ENCODE results near the gene COX14. TPM values are rescaled to one million over a fixed set of nuclear protein-coding genes. Genes with fewer than 3 reads are reported as not detected.

COX14 gene
- total RNA-seq, 4 donors from 2014 or later, result 67.3 to 125 (median 88.1) TPM

DNA sequence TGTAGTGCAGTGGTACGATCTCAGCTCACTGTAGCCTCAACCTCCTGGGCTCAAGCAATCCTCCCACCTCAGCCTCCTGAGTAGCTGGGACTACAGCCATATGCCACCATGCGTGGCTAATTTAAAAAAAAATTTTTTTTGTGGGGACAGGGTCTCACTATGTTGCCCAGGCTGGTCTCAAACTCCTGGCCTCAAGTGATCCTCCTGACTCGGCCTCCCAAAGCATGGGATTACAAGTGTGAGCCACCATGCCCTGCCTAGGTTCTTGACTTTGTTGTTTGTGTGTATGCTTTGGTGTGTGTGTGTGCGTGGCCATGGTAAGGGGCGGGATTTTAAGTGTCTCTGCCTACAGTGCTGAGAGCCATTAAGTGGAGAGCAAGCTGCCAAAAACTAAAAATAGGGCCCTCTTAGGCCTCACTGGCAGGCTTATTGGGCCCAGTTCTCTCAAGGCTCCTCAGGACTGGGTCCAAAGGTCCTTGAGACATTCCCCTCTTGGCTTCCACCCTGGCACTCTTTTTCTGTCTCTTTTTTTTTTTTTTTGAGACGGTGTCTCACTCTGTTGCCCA is 5.1 kb downstream of the COX14 start:
- no peak for TF ChIP-seq CTCF (IDR thresholded peaks at IDR 0.05)
- DNase-seq (ENCODE audit: low spot score), result no peak
- ATAC-seq (ENCODE audit: low FRiP score), result no peak

DNA sequence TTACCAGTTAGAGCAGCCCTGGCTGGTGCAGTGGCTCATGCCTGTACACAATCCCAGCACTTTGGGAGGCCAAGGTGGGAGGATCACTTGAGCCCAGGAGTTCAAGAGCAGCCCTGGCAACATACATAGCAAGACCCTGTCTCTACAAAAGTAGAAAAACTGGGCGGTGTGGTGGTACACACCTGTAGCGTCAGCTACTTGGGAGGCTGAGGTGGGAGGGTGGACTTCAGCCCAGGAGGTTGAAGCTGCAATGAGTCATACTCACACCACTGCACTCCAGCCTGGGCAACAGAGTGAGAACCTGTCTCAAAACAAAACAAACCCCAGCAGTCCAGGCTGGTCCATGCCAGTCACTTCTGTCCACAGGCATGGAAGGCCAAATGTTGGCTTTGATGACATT is 7.4 kb downstream of the COX14 start:
- no peak for ATAC-seq (ENCODE audit: low FRiP score)
- TF ChIP-seq CTCF (IDR thresholded peaks at IDR 0.05), result no peak
- DNase-seq (ENCODE audit: low spot score), result no peak

DNA sequence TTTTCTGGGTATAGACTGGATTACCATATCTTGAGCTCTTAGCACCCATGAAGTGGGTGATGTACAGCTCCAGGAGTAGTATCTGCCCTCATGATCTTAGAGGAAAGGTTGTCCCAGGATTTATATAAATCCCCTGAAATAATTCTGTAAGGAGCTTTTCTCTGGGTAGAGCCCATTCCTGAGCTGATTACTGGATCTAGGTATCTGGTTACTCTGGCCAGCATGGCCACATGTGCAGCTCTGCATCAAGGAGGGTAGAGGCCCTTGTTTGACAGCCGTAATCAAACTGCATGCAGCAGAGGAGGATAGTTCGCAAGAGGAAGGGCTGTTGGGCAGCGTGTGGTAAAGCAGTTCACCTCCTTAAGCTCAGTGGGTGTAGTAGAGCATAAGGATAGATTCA is 8.5 kb downstream of the COX14 start:
- DNase-seq (ENCODE audit: low spot score), result no peak
- no peak for ATAC-seq (ENCODE audit: low FRiP score)
- no peak for TF ChIP-seq CTCF (IDR thresholded peaks at IDR 0.05)

- DNase-seq (ENCODE audit: low spot score) (no peak), ATAC-seq (ENCODE audit: low FRiP score) (no peak)
- no peak for TF ChIP-seq CTCF (IDR thresholded peaks at IDR 0.05)
These were observed 8.9 kb downstream of the COX14 start for GRCh38 chr12:50120953-50121352.

- no peak for TF ChIP-seq CTCF (IDR thresholded peaks at IDR 0.05)
- DNase-seq (ENCODE audit: low spot score) (no peak), ATAC-seq (ENCODE audit: low FRiP score) (no peak)
These were observed 9.6 kb downstream of the COX14 start for GRCh38 chr12:50121641-50122040.

DNA sequence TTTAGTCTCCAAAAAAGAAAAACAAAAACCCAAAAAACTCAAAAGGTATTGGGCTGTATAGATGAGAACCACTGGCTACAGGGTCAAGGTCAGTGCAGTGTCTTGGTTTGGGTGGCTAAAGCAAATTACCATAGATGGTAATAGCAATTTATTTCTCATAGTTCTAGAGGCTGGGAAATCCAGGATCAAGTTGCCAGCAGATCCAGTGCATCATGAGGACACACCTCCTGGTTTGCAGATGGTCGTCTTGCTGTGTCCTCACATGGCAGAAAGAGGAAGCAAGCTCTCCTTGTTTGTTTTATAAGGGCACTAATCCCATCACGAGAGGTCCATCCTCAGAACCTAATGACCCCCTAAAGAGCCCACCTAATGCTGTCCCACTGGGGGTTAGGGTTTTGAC is 11.2 kb downstream of the COX14 start:
- TF ChIP-seq CTCF (IDR thresholded peaks at IDR 0.05), result no peak
- no peak for ATAC-seq (ENCODE audit: low FRiP score)
- DNase-seq (ENCODE audit: low spot score), result no peak

DNA sequence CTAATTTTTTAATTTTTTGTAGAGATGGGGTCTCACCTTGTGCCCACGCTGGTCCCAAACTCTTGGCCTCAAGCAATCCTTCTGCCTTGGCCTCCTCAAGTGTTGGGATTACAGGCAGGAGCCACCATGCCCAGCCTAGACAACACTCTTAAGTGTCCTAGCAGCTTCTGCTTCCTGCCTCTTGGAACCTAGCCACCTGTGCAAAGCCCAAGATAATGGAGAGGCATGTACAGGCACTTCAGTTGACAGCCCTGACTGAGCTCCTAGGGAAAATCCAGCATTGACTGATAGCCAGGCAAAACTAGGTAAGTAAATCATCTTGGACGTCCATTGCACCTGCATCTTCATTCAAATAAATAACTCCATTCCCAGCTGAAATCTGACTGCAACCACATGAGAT is 15.5 kb downstream of the COX14 start:
- DNase-seq (ENCODE audit: low spot score) (no peak), ATAC-seq (ENCODE audit: low FRiP score) (no peak)
- TF ChIP-seq CTCF (IDR thresholded peaks at IDR 0.05), result no peak

Data from omental fat pad (tissue), 4 donors.